GM20431 (cell line): ENCODE results near the gene CHIT1.

Experiments used
- in situ Hi-C: fragments of 300-500 bp; cut with MseI, MboI; formaldehyde crosslinking; loops from one replicate; pipeline ENCODE4 v1.15.0; 2020; ENCODE audit warnings: low sequenced_read_pairs; ENCODE audit not compliant: unreplicated experiment

The CHIT1 gene

GRCh38 chr1:203200916-203201315 lies 28.6 kb downstream of the CHIT1 start:
- in situ Hi-C loops: no loop called here

- in situ Hi-C loops: no loop called here
Observed at GRCh38 chr1:203199816-203200571, 29.5 kb downstream of the CHIT1 start.

GRCh38 chr1:203199481-203199815 lies 30.0 kb downstream of the CHIT1 start:
- in situ Hi-C loops: no loop called here

- in situ Hi-C loops: no loop called here
Observed at GRCh38 chr1:203199002-203199401, 30.5 kb downstream of the CHIT1 start.

- in situ Hi-C loops: no loop called here
Observed at GRCh38 chr1:203197625-203198024, 31.8 kb downstream of the CHIT1 start.

- in situ Hi-C loops: no loop called here
Observed at GRCh38 chr1:203196371-203196770, 33.1 kb downstream of the CHIT1 start.

- in situ Hi-C loops: no loop called here
Observed at GRCh38 chr1:203190949-203191348, 38.5 kb downstream of the CHIT1 start.

GRCh38 chr1:203189951-203190352 lies 39.5 kb downstream of the CHIT1 start:
- in situ Hi-C loops: no loop called here

GRCh38 chr1:203188686-203189232 lies 40.7 kb downstream of the CHIT1 start:
- in situ Hi-C loops: no loop called here

GRCh38 chr1:203187689-203188264 lies 41.7 kb downstream of the CHIT1 start:
- in situ Hi-C loops: no loop called here

GRCh38 chr1:203187304-203187685 lies 42.2 kb downstream of the CHIT1 start:
- in situ Hi-C loops: no loop called here

GRCh38 chr1:203186446-203187303 lies 42.8 kb downstream of the CHIT1 start, which contains the start of gene CHI3L1:
Gene CHI3L1 (minus strand): TSS chr1:203186704. CDS start chr1:203186623, 81 bp downstream.
- in situ Hi-C loops: no loop called here

GRCh38 chr1:203186091-203186445 lies 43.4 kb downstream of the CHIT1 start:
- in situ Hi-C loops: no loop called here

- in situ Hi-C loops: no loop called here
Observed at GRCh38 chr1:203185585-203185984, 43.9 kb downstream of the CHIT1 start.

GRCh38 chr1:203185061-203185461 lies 44.4 kb downstream of the CHIT1 start:
- in situ Hi-C loops: no loop called here

GRCh38 chr1:203184467-203184866 lies 45.0 kb downstream of the CHIT1 start:
- in situ Hi-C loops: no loop called here

- in situ Hi-C loops: no loop called here
Observed at GRCh38 chr1:203183828-203184227, 45.6 kb downstream of the CHIT1 start.

- in situ Hi-C loops: no loop called here
Observed at GRCh38 chr1:203182387-203182953, 47.0 kb downstream of the CHIT1 start.

GRCh38 chr1:203181586-203182386 lies 47.7 kb downstream of the CHIT1 start:
- in situ Hi-C loops: no loop called here
